Measurements from ENCODE around the gene PUM1. TPM values are rescaled to one million over a fixed set of nuclear protein-coding genes. Genes with fewer than 3 reads are reported as not detected.

The PUM1 gene
- total RNA-seq, 2 donors from 2014 or later, result 70.4 to 97.9 TPM

GRCh38 chr1:31027693-31028526 lies 37.6 kb downstream of the PUM1 start:
- DNase-seq (ENCODE audit: low spot score), result no peak
- ATAC-seq (ENCODE audit: insufficient number of reproducible peaks, low FRiP score, low read depth), result no peak
- Histone ChIP-seq H3K27me3 (replicated peaks; ENCODE audit: insufficient read depth) (no peaks in the 10 kb centered on the region), H3K9me3 (no peaks in the 10 kb centered on the region), H3K4me3 (no peak overlapping the region), H3K27ac (peak overlapping the region in 1 of 2 donors; percentile 20), H3K4me1 (ENCODE audit: control insufficient read depth in 1 of 2, low read depth in 2 of 2) (peaks cover 26 to 46% of the 10 kb centered on the region in 2 donors), H3K36me3 (no peaks in the 10 kb centered on the region)
- TF ChIP-seq, protein P1, sequence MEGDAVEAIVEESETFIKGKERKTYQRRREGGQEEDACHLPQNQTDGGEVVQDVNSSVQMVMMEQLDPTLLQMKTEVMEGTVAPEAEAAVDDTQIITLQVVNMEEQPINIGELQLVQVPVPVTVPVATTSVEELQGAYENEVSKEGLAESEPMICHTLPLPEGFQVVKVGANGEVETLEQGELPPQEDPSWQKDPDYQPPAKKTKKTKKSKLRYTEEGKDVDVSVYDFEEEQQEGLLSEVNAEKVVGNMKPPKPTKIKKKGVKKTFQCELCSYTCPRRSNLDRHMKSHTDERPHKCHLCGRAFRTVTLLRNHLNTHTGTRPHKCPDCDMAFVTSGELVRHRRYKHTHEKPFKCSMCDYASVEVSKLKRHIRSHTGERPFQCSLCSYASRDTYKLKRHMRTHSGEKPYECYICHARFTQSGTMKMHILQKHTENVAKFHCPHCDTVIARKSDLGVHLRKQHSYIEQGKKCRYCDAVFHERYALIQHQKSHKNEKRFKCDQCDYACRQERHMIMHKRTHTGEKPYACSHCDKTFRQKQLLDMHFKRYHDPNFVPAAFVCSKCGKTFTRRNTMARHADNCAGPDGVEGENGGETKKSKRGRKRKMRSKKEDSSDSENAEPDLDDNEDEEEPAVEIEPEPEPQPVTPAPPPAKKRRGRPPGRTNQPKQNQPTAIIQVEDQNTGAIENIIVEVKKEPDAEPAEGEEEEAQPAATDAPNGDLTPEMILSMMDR (IDR thresholded peaks at IDR 0.05), result no peak

DNA sequence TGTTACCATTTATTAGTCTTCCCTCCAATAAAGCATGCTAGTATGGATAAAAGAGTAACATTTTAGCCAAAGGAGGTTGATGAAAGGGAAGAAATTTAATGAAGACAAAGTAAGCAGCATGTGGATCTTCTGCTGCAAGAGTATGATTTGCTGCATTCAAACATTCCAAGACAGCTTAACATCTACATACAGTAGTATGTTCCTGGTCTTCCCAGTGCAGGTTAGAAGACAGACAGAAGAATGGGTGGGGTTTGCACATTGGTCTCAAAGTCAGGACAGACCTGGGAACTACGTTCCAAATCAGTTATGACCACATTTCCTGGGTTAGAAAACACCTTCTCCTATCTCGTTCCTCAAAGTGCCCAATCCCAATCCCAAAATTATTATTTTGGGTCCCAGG lies 43.3 kb downstream of the PUM1 start:
- no peaks in the 10 kb centered on the region for H3K9me3 ChIP-seq
- TF ChIP-seq, protein P1 (IDR thresholded peaks at IDR 0.05), result no peak
- ATAC-seq (ENCODE audit: insufficient number of reproducible peaks, low FRiP score, low read depth), result no peak
- H3K27ac ChIP-seq, result no peak overlapping the region
- no peak for DNase-seq (ENCODE audit: low spot score)
- peaks cover 21 to 55% of the 10 kb centered on the region in 2 donors for H3K4me1 ChIP-seq (ENCODE audit: control insufficient read depth in 1 of 2, low read depth in 2 of 2)
- no peak overlapping the region for H3K4me3 ChIP-seq
- no peaks in the 10 kb centered on the region for H3K27me3 ChIP-seq (replicated peaks; ENCODE audit: insufficient read depth)
- no peaks in the 10 kb centered on the region for H3K36me3 ChIP-seq

- Histone ChIP-seq H3K9me3 (no peaks in the 10 kb centered on the region), H3K4me3 (no peak overlapping the region), H3K36me3 (no peaks in the 10 kb centered on the region), H3K27me3 (replicated peaks; ENCODE audit: insufficient read depth) (no peaks in the 10 kb centered on the region), H3K4me1 (ENCODE audit: control insufficient read depth in 1 of 2, low read depth in 2 of 2) (peaks cover 21 to 62% of the 10 kb centered on the region in 2 donors), H3K27ac (no peak overlapping the region)
- no peak for DNase-seq (ENCODE audit: low spot score)
- TF ChIP-seq, protein P1 (IDR thresholded peaks at IDR 0.05), result no peak
- no peak for ATAC-seq (ENCODE audit: insufficient number of reproducible peaks, low FRiP score, low read depth)
Observed at GRCh38 chr1:31020007-31020790, 45.3 kb downstream of the PUM1 start.

DNA sequence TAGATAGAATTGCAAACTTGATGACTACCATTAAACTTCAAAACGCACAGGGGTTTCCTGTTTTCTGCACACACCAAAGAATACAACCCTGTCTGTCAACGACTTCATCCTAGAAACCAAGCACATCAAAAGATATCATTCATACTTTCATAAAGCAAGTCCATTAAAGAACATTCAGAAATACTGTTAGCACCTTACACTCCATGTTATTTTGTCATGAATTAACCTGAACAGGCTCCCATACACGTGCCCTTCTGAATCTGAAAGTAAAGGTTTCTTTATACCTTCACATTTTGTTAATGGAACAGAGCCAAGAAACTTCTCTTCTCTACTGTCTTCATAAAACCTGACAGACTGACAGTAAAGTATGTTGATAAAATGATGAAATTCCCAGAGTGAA lies 46.1 kb downstream of the PUM1 start:
- peaks cover 17 to 60% of the 10 kb centered on the region in 2 donors for H3K4me1 ChIP-seq (ENCODE audit: control insufficient read depth in 1 of 2, low read depth in 2 of 2)
- H3K9me3 ChIP-seq, result no peaks in the 10 kb centered on the region
- no peaks in the 10 kb centered on the region for H3K36me3 ChIP-seq
- ATAC-seq (ENCODE audit: insufficient number of reproducible peaks, low FRiP score, low read depth) (no peak), DNase-seq (ENCODE audit: low spot score) (no peak)
- TF ChIP-seq, protein P1 (IDR thresholded peaks at IDR 0.05), result no peak
- no peak overlapping the region for H3K4me3 ChIP-seq
- H3K27me3 ChIP-seq (replicated peaks; ENCODE audit: insufficient read depth), result no peaks in the 10 kb centered on the region
- no peak overlapping the region for H3K27ac ChIP-seq

GRCh38 chr1:31016868-31017267 lies 48.6 kb downstream of the PUM1 start:
- no peaks in the 10 kb centered on the region for H3K9me3 ChIP-seq
- peaks cover 30 to 64% of the 10 kb centered on the region in 2 donors for H3K4me1 ChIP-seq (ENCODE audit: control insufficient read depth in 1 of 2, low read depth in 2 of 2)
- no peaks in the 10 kb centered on the region for H3K27me3 ChIP-seq (replicated peaks; ENCODE audit: insufficient read depth)
- ATAC-seq (ENCODE audit: insufficient number of reproducible peaks, low FRiP score, low read depth), result no peak
- no peak for DNase-seq (ENCODE audit: low spot score)
- H3K27ac ChIP-seq, result no peak overlapping the region
- H3K36me3 ChIP-seq, result no peaks in the 10 kb centered on the region
- TF ChIP-seq, protein P1 (IDR thresholded peaks at IDR 0.05), result no peak
- no peak overlapping the region for H3K4me3 ChIP-seq
